ENCODE data around the gene GRM7.
"Not testable (repeated sequence)": the region's sequence is repeated elsewhere in the genome, so short reads cannot be mapped to it uniquely, and the experiment has no call there.

GRM7 gene

DNA sequence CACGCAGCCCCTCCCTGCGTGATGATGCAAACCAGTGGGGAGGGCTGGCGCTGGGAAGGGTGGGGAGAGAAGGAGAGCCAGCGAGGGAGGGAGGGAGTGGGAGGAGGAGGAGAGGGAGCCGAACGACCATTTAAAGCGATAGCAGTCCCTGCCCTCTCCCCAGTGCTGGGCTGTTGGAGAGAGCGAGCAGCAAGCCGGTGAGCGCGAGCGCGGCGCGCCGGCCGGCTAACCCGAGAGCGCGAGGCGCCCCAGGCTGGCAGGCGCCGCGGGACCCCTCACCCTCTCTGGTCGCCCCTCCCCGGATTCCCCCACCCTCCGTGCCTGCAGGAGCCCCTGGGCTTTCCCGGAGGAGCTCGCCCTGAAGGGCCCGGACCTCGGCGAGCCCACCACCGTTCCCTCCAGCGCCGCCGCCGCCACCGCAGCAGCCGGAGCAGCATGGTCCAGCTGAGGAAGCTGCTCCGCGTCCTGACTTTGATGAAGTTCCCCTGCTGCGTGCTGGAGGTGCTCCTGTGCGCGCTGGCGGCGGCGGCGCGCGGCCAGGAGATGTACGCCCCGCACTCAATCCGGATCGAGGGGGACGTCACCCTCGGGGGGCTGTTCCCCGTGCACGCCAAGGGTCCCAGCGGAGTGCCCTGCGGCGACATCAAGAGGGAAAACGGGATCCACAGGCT is at the start of gene GRM7:
Gene GRM7 (plus strand): TSS at position 162 of the 671 bp plus-strand sequence.
- DNase-seq = peak in 2 of 3 experiments; percentile 34

DNA sequence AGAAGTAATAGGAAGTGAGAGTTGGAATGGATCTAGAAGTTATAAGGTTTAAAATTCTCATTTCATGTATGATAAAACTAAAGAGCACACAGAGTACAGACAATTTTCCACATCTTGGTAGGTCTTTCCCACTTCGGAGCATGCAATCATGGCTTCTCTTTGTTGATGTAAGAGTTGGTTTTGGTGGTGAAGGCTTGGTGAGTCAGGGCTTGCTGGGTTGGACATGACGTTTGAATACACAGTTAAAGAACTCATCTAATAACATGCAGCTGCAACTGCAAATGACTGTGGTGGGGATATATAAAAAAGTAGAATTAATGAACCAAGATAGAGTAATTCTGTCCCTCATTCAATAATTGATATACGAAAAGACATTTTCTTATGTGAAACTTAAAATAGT is 39.5 kb upstream of the GRM7 start:
- DNase-seq = no peak

DNA sequence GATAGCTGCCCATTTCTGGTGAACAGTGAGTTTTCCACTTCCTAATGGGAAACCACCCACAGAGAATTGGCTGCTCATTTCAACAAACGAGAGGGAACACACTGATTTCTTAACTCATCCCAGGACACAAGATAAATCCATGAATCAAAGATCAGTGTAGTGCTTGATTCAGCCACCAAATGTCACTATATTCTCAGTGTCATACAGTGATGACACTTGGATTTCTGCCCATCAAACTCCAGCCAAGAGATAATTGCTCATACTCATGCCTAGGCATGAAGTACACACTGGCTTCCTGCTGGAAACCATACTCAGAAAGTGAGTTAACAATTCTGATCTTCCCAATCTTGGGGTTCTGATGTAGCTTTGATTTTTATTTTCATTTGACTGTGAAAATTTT is 35.4 kb upstream of the GRM7 start:
- peak in 1 of 3 experiments; percentile 29 for DNase-seq

DNA sequence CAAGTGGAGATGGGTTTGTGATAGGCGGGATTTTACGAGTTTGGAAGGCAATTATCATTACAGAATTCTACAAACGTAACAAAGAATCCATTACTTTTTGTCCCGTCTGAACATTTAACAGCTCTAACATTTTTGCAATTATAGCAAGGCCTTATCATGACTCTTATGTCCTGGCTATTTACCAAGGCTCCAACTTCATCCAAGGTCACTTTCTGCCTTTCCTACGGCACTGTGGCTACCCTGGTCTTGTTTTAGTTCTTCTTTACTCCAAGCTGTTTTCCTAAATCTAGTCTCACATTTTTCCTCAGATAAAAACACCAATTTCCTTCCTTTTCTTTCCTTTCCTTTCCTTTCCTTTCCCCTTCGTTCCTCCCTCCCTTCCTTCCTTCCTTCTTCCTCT is 33.5 kb upstream of the GRM7 start:
- no peak for DNase-seq

DNA sequence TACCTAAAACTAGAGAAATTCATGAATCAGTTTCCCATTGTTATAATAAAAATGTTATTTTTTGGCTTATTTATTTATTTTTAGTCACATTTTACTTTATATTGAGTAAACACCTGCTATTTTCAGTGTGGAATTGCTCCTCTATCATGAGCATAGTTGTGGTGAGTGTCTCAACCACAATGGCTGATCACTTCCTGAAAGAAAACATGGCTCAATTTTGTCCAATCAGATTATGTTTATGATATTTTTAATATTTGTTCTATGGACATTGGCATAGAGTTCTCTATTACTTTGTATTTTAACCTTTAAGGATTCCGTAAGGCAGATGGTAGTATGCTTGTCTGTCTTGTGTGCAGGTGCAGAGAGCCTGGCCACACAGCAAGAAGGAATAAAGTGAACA is 16.2 kb upstream of the GRM7 start:
- DNase-seq = no peak

DNA sequence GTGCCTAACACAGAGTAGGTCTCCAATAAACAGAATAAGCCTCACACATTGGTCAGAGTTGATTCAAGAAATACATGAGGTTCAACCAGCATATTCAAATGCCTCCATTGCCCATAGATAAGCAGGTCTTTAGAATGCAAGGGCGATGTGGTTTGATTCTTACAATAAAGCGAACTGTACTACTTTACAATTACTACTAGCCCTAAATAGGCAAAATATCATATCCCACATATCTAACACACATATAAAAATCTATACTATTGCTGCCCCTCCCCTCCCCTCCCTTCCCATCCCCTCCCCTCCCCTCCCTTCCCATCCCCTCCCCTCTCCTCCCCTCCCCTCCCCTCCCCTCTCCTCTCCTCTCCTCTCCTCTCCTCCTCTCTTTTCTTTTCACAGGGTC is 6.7 kb upstream of the GRM7 start:
- DNase-seq = no peak

DNA sequence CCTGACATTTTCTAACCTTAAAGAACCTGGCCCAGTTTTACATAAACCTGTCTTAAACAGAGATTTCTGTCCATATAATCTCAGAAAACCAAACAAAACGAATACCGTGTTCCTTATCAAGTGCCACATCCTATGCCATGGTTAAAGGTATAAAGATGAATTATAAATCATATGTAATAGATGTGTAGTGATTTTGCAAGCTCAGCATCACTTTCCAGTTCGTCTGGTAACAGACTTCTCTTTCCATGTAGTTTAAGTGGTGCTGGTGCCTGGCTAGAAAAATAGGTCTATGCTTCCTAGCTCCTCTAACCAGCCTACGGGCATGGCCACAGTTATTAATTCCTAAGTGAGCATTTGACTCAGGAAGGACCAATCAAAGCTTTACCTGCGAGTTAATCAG is 3.4 kb upstream of the GRM7 start:
- DNase-seq = no peak

DNA sequence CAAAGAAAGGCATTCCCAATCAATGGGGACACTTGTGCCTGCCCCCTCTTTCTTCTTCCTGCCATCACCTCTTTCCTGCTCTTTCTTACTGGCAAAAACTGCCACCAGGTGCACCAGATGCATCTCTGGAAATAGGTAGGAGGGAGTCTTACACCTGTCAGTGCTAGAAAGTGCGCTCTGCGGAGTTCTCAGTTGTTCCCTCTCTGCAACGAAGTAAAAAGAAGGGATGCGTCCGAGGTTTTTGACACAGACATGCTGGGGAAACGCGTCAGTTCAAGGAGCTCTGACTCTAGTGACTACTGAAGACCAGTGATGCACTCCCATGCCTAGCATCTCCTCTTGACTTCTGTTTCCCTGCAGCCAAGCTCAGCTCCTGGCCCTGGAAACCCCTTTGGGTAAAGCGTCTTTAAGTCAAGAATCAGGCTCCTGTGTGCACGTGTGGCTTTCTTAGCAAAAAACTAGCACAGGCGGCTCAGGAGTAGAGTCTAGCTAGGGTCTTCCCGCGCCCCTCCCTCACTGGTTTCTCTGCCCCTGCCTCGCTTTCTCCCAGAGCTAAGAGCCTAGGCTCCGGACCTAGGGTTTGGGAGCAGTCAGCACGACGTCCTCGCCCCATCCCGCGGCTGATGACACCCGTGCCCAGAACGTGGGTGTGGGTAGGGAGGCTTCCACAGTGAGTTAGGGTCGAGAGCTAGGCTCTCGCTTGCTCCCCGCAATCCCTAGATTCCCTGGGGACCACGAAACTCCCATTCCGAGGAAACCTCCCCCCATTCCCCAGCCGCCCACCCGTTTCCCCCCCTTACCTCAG is 564 bp upstream of the GRM7 start:
- no peak for DNase-seq

DNA sequence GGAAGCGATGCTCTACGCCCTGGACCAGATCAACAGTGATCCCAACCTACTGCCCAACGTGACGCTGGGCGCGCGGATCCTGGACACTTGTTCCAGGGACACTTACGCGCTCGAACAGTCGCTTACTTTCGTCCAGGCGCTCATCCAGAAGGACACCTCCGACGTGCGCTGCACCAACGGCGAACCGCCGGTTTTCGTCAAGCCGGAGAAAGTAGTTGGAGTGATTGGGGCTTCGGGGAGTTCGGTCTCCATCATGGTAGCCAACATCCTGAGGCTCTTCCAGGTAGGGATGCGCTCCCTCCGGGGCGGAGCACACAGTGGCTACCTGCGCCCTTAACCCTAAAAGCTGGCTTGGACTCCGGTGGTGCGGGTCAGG is 698 bp downstream of the GRM7 start:
- peak in 2 of 3 experiments; percentile 26 to 28 for DNase-seq

DNA sequence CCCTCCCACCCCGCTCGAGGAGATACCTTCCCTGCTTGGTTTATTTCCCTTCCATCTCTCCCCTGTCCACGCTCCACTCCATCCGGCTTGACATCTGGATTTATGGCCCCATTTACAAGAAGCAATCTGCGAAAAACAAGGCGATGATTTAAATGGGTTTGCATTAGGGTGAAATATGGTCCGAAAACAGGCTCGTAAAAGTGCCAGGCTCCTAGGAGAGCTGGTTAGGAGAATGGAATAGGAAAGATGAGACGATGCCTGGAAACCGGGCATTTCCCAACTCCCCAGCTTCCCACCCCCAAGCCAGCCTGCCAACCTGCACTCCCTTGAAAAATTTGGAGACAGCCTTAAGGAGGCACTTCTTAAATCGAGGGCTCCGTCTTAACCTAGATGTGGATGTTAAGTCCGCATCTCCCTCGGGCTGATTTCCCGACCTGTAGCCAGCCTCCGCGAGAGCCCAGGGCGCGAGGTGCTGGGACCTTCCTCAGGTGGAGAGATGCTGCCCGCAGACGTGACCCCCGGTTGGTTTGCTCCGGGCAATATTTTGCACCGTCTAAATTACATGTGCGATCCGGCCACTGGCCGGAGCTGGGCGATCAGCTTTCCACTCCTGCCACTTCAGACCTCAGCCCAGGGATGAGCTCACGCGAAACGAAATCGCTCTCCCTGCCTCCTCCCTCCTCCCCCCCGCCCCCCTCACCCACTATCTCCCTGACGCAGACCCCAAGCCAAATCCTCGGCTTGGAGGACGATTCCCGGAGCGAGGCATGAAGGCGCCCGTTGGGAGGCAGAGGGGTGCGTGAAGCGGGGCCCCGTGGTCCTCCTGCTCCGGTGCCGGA is 1.3 kb downstream of the GRM7 start:
- peak in 2 of 3 experiments; percentile 19 to 25 for DNase-seq

DNA sequence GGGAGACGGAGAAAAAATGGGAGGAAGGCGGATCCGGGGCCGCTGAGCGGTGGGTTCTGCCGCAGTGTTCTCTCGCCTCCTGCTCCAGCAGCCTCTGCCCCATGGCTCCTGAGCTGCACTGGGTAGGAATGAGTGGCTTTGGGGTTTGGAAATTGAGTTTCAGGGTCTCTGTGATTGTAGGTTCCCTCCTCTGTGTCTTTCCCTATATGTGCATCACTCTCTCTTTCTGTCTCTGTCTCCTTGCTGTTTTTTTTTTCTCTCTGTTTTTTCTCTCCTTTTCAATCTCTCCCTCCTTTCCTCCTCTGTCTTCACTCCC is 1.9 kb downstream of the GRM7 start:
- DNase-seq = no peak

DNA sequence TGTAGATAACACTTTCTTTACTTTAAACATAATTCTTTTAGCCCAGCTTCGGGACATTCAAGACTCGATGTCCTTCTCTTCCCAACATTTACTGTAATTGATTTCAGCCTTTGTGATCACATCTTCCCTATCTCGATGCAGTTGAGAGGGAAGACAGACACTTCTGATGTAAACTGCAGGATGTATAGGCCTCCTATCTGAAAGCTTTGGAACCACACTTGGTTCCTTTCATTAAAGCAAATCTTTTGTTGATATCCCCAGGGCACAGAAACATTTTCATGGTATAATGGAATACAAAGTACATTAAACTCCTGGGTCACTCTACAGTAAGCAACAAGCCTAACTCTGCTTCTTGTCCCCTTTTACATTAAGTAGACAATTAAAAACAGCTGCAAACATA is 6.4 kb downstream of the GRM7 start:
- no peak for DNase-seq

DNA sequence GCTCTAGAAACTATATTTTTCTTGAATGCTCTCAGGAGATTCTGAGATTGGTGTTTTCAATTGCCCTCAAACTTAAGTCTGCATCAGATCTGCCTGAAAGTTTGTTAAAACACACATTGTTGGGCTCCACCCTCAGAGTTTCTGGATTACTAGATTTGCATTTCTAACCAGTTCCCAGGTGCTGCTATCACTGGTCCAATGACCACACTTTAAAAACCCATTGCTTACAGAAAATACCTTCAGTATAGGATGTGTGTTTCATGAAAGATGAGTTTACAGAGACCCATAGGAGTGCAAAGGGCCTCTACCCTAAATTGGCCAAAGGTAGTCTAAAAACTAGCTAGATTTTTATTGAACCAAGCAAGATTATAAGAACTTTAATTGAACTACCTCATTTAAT is 17.8 kb downstream of the GRM7 start:
- DNase-seq = no peak

DNA sequence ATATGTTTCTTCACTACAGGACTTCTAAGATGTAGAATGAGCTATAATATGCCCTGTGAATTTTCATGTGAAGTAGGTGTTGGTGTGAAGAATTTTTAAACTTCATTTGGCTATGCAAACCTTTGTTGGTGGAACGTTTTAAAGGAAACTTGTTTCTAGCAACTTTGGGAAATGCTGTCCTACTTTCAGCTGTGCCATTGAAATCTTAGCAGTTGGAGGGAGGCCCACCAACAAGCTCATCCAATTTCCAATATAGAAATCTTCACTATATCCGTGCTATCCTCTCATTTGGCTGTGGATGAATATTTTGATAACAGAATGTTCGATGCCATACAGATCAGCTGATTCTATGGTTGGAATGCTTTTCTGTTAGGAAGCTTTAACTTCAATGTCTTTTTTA is 51.3 kb downstream of the GRM7 start:
- no peak for DNase-seq

DNA sequence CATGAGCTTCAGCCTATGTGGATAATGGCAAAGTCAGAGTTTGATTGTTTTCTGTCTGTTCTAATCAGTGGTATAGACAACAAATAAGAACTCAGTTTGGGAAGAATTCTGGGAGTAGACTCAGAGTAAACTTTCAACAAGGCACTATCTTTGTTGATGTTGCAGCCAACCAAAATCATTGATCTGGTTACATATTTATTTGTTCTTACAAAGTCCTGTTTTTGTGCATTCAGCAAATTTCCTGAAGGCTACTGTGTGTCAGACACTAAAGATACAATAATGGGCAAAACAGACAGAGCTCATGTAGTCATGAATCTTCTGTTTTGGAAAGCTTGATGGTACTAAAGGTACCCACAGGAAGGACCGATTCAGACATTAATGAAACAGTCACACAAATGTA is 55.0 kb downstream of the GRM7 start:
- no peak for DNase-seq

DNA sequence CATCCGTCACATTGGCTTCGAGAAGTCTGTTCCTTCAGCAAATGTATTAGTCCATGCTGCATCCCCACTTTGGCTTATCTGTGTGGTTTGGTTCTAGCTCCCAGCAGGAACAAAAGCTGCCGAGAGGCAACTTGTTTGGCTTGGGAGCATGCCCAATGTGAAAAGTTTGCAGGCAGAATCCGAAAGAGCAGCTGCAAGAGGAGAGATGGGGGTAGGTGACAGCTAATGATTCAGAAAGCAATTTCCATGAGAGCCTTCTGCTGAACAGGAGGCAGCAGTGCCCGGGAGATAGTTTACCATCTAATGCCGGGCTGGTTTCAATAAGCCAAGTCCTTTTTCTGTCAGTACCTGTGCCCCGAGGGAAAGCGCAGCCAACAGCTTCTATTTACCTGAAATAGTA is 60.2 kb downstream of the GRM7 start:
- DNase-seq = peak in 2 of 3 experiments; percentile 4 to 66

DNA sequence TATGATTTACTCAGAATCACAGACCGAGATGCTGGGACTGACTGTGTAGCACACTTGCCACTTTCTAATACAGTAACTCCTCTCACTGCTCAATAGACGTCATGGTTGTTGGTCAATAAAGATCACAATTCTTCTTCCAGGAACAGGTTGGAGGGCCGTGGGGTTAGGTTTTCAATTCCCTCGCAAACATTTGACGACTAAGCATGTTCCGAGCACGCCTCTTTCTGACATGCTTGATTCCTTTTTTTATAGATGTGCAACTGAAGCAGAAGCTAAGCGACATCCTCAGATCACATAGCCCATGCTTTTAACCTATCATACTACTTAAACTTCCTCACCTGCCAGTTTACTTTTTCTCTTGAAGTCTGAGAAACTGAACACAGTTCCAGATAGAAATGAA is 61.0 kb downstream of the GRM7 start:
- no peak for DNase-seq

DNA sequence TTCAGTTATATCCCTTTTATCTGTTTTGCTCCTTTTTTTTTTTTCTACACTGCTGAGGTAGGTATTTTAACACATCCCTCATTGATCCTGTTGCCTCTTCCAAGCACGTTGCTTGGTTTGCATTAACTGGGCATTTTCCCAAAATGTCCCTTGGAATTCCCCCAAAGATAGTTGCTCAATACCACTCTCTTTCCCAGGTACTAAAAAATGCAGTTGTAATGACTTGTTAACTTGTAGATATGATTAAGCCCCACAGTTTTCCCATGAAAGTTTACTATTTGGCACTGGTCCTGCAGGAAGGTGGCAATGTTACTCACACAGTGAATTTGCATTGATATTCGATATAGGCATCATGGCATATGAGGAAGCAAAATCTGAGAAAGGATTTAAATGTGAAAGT is 67.1 kb downstream of the GRM7 start:
- no peak for DNase-seq

DNA sequence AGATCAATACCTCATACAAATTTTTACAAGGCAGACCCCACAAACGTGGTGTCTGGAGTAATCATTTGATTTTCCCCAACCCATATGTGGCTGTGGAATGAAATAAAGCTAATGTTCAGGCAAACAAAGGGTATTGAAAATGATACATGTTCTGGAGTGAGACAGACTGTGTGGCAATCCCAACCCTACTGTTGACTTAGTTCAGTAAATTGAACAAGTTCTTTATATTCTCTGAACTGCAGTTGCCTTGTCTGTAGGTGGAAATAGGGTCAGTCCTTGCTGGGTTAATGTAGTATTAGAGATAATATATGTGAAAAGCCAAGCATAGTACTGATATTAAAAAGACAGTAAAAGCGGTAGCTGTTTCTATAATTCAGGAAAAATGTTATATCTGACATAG is 69.0 kb downstream of the GRM7 start:
- no peak for DNase-seq

DNA sequence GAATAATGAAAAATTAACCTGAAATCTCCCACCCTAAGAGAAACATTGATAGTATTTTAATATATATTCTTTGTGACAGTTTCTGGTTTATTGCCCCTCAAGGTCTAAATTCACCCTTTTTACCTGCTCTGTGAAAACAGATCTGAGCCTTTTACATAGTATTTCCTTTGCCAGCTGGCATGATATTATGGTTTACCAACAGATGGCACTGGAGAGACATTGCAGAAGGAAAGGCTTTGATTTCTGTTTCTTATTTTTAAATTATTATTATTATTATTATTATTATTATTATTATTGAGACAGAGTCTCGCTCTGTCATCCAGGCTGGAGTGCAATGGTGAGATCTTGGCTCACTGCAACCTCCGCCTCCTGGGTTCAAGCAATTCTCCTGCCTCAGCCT is 74.5 kb downstream of the GRM7 start:
- not testable (repeated sequence) for DNase-seq

DNA sequence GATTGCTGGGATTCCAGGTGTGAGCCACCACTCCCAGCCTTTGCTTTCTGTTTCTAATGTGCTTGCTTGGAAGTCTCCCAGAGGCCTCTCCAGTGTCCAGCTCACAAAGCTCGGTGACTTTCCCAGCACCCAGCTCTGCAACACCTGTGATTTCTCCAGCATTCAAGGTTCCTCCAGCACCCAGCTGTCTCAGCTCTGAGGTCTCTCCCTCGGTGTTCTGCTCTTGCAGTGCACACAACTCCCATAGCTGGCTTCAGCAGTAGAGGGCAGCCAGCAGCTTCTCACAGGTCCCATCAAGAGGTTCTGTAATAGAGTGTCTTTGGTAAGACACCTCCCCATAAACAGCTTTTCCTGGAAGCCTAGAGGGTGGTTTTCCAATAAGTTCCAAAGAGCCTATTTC is 75.1 kb downstream of the GRM7 start:
- no peak for DNase-seq

DNA sequence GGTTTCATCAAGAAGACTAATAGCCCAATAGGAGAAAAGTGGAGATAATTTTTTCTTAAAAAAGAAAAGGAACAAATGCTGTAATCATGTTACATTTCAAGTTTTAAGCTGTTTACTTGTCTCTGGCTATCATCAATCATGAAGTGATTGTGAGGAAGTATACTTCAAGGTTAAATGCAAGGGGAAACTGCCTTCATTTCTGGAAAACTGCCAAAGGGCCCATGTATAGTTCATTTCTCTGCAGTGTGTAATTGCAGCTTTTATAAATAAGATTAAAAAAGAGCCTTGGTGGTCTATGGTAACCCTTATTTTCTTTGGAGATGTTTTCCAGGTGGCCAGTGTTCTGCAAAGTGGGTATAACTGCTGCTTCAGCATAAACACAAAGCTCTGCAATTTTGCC is 101.9 kb downstream of the GRM7 start:
- peak in 1 of 3 experiments; percentile 34 for DNase-seq

DNA sequence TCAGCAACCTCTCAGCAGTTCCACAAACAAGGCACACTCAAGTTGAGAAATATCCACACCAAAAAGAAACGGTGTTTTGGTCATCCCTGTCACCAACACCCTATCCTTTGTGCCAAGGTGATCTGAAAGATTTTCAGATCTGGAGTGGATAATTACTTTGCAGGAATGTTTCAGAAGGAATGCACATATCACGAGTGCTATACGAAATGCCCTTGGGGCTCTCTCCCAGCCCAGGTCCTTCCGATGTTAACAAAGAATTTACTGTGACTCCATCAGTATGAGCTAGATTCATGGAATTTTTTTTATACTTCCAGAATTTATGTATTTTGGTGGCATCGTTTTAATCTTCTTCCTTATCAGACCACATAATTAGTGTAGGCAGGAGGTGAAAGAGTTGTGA is 105.0 kb downstream of the GRM7 start:
- no peak for DNase-seq

DNA sequence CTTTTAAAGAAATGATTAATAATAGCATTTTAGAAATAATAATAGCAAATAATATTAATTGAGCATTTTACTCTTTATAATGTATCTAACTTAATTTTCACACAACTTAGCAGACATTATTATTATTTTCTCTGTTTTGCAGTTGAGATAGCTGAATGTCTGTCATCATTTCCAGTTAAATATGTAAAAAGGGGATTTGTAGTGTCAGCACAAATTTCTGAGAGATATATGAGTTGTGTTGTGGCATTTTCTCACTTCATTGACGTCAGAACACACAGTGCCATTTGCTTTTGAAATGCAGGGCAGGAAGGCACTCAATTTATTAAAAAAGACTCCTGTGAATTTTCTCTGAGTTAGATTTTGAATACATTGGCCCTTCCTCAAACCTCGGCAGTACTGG is 111.0 kb downstream of the GRM7 start:
- DNase-seq = no peak
